Adrenal gland (tissue), 12 donors: ENCODE results near the gene NCKAP5L. TPM values are rescaled to one million over a fixed set of nuclear protein-coding genes. Genes with fewer than 3 reads are reported as not detected.

Experiments used
- DNase-seq, 7 donors: peaks; one replicate each; pipeline ENCODE4 v3.0.0-alpha.2; 2019 to 2020
- H3K27ac ChIP-seq, 5 donors: fragments of 200-600 bp; sonication (generic) in 4 of 5; 1 replicate in 3 of 5; 2 replicates in 2 of 5; pipeline versions ENCODE4 v1.5.1 to v1.8.0; 2016 to 2020; ENCODE audit warnings: mild to moderate bottlenecking in 1 of 5
- H3K27me3 ChIP-seq: fragments of 200-600 bp; 2 replicates; pipeline ENCODE4 v1.8.0; 2021
- H3K36me3 ChIP-seq, 2 donors: fragments of 200-600 bp; replicated peaks in 1 of 2; 1 replicate in 1 of 2; 2 replicates in 1 of 2; pipeline versions ENCODE4 v1.5.1 to v1.8.0; 2018 to 2022
- H3K4me1 ChIP-seq, 2 donors: fragments of 200-600 bp; replicated peaks in 1 of 2; 1 replicate in 1 of 2; 2 replicates in 1 of 2; pipeline versions ENCODE4 v1.5.1 to v1.8.0; 2018 to 2021
- H3K4me3 ChIP-seq, 4 donors: fragments of 200-600 bp; sonication (generic) in 3 of 4; one replicate each; pipeline ENCODE4 v1.5.1; 2016 to 2018
- H3K9me3 ChIP-seq, 3 donors: fragments of 200-600 bp; sonication (generic) in 1 of 3; replicated peaks in 1 of 3; 1 replicate in 2 of 3; 2 replicates in 1 of 3; pipeline versions ENCODE4 v1.5.1 to v1.8.0; 2016 to 2021
- CTCF ChIP-seq, 6 experiments: fragments of 450-650 bp in 4 of 6; fragments of 200-600 bp in 2 of 6; sonication (generic) in 1 of 6; IDR thresholded peaks; 1 replicate in 5 of 6; 2 replicates in 1 of 6; pipeline versions ENCODE4 v1.5.1 to v1.8.0; 2016 to 2021; ENCODE audit warnings: antibody characterized with exemption in 6 of 6, mild to moderate bottlenecking in 2 of 6, moderate library complexity in 1 of 6
- POLR2A ChIP-seq, 2 donors: fragments of 450-650 bp; IDR thresholded peaks; one replicate each; pipeline ENCODE4 v1.6.1; 2017; ENCODE audit warnings: antibody characterized with exemption in 2 of 2, mild to moderate bottlenecking in 2 of 2, moderate library complexity in 1 of 2
- WGBS, 4 donors: extraction: QIAGEN DNeasy Blood & Tissue Kit in 2 of 4; methylation state at CpG; one replicate each; pipeline versions ENCODE4 v1.1.5 to v1.1.7; 2013 to 2017; 5-methylcytosine and 5-hydroxymethylcytosine counted together
- intact Hi-C, 2 donors: fragments of 100-400 bp; cut with DNase I; formaldehyde crosslinking; loops; one replicate each; pipeline versions ENCODE4 v1.14.1 to v1.15.0; 2022 to 2023
- polyA plus RNA-seq, 3 donors: library from polyadenylated mRNA; stranded (reverse); fragments of 200-250 nt in 2 of 3; fragments of 350-450 nt in 1 of 3; fragmentation: Illumina TruSeq in 1 of 3; extraction: RNeasy Lipid Tissue Mini Kit (QIAGEN cat#74804) in 1 of 3; gene quantifications; one replicate each; pipeline ENCODE4 v1.2.3, GENCODE V29; 2013 to 2014
- total RNA-seq, 9 donors: library from RNA; depleted of rRNA in 4 of 9; stranded (reverse); fragments of >200 nt in 4 of 9; fragments of 120-200 nt in 1 of 9; fragmentation: NEBNext Ultra II Directional in 1 of 9; extraction: Animal tissue kit (Norgen Biotek cat#: 25700) in 1 of 9; gene quantifications; one replicate each; pipeline versions ENCODE4 v1.1.0 to v1.2.4, GENCODE V29; 2013 to 2023
- donor health status: healthy with polysubstance abuse.
- donor health status: Bipolar disorder and iron deficiency.
- donor health status: DM: yes; HTN: yes; CAD: no.
- donor health status: DM: no; HTN: no; CAD: no.
- donor health status: DM: no; HTN: no; CAD: no.
- donor health status: DM: yes; HTN: yes; CAD: no.

Gene NCKAP5L
- total and polyA plus RNA-seq, 12 donors = 5.5 to 143 (median 38.4) TPM

GRCh38 chr12:49807991-49808580 is 20.1 kb downstream of the NCKAP5L start:
- DNase-seq = no peak
- no peaks in the 10 kb centered on the region for H3K27me3 ChIP-seq
- H3K4me3 ChIP-seq = no peak overlapping the region
- H3K36me3 ChIP-seq = peaks cover 0 to 33% of the 10 kb centered on the region in 2 donors
- intact Hi-C loops = no loop called here
- H3K27ac ChIP-seq = peak overlapping the region in 2 of 5 donors; percentile 17 to 62
- 78 to 90% (median 81%) methylated on average over 5 to 12 of the region's 12 CpGs for WGBS, 4 donors
- no peak for TF ChIP-seq CTCF (IDR thresholded peaks at IDR 0.05)
- TF ChIP-seq POLR2A (IDR thresholded peaks at IDR 0.05) = no peak
- no peaks in the 10 kb centered on the region for H3K9me3 ChIP-seq
- H3K4me1 ChIP-seq = peaks cover 14 to 25% of the 10 kb centered on the region in 2 donors

GRCh38 chr12:49806877-49807276 is 21.3 kb downstream of the NCKAP5L start:
- 90 to 92% (median 91%) methylated on average over 7 of the region's 7 CpGs for WGBS, 4 donors
- no peak for DNase-seq
- TF ChIP-seq POLR2A (IDR thresholded peaks at IDR 0.05) = no peak
- no peak for TF ChIP-seq CTCF (IDR thresholded peaks at IDR 0.05)
- intact Hi-C loops = no loop called here
- Histone ChIP-seq H3K27ac (no peak overlapping the region), H3K27me3 (no peaks in the 10 kb centered on the region), H3K4me3 (no peak overlapping the region), H3K9me3 (no peaks in the 10 kb centered on the region), H3K4me1 (peaks cover 14 to 25% of the 10 kb centered on the region in 2 donors), H3K36me3 (peaks cover 0 to 45% of the 10 kb centered on the region in 2 donors)

- intact Hi-C loops = no loop called here
- H3K27ac ChIP-seq = no peak overlapping the region
- H3K4me3 ChIP-seq = no peak overlapping the region
- no peak for DNase-seq
- 83 to 87% (median 85%) methylated on average over 7 of the region's 7 CpGs for WGBS, 4 donors
- peaks cover 0 to 50% of the 10 kb centered on the region in 2 donors for H3K36me3 ChIP-seq
- TF ChIP-seq POLR2A (IDR thresholded peaks at IDR 0.05) = no peak
- no peak for TF ChIP-seq CTCF (IDR thresholded peaks at IDR 0.05)
- H3K27me3 ChIP-seq = no peaks in the 10 kb centered on the region
- peaks cover 14 to 25% of the 10 kb centered on the region in 2 donors for H3K4me1 ChIP-seq
- no peaks in the 10 kb centered on the region for H3K9me3 ChIP-seq
Observed at GRCh38 chr12:49806321-49806813, 21.8 kb downstream of the NCKAP5L start.

GRCh38 chr12:49805409-49805808 is 22.8 kb downstream of the NCKAP5L start:
- peaks cover 14 to 28% of the 10 kb centered on the region in 2 donors for H3K4me1 ChIP-seq

More at GRCh38 chr12:49805409-49805808, 22.8 kb downstream of the NCKAP5L start:
- intact Hi-C loops = no loop called here
- Histone ChIP-seq H3K9me3 (no peaks in the 10 kb centered on the region), H3K36me3 (peaks cover 0 to 57% of the 10 kb centered on the region in 2 donors), H3K27ac (no peak overlapping the region), H3K27me3 (no peaks in the 10 kb centered on the region), H3K4me3 (no peak overlapping the region)
- 82 to 90% (median 88%) methylated on average over 5 of the region's 5 CpGs for WGBS, 4 donors
- DNase-seq = no peak
- TF ChIP-seq CTCF (IDR thresholded peaks at IDR 0.05) (no peak), POLR2A (IDR thresholded peaks at IDR 0.05) (no peak)
